Tibial artery (tissue), 4 donors: ENCODE measurements around the gene RGS11.

Experiments
- DNase-seq, 2 donors: peaks; one replicate each; pipeline ENCODE4 v3.0.0-alpha.2; 2019
- H3K27ac ChIP-seq, 2 donors: fragments of 200-600 bp; sonication (generic) in 1 of 2; 1 replicate in 1 of 2; 2 replicates in 1 of 2; pipeline ENCODE4 v1.5.1; 2018 to 2019; ENCODE audit warnings: mild to moderate bottlenecking in 1 of 2
- H3K27me3 ChIP-seq, 2 donors: fragments of 200-600 bp; sonication (generic) in 1 of 2; one replicate each; pipeline versions ENCODE4 v1.5.1 to v1.6.0; 2016 to 2019
- H3K36me3 ChIP-seq, 3 donors: fragments of 200-600 bp; sonication (generic) in 2 of 3; one replicate each; pipeline ENCODE4 v1.5.1; 2016 to 2019; ENCODE audit warnings: mild to moderate bottlenecking in 2 of 3
- H3K4me1 ChIP-seq, 4 donors: fragments of 200-600 bp; sonication (generic) in 2 of 4; 1 replicate in 3 of 4; 2 replicates in 1 of 4; pipeline ENCODE4 v1.5.1; 2016 to 2019
- H3K4me3 ChIP-seq, 2 donors: fragments of 200-600 bp; sonication (generic) in 1 of 2; 1 replicate in 1 of 2; 2 replicates in 1 of 2; pipeline ENCODE4 v1.5.1; 2018 to 2019; ENCODE audit warnings: mild to moderate bottlenecking in 2 of 2
- H3K9me3 ChIP-seq, 3 donors: fragments of 200-600 bp; sonication (generic) in 1 of 3; one replicate each; pipeline ENCODE4 v1.5.1; 2016 to 2019
- intact Hi-C: fragments of 100-400 bp; cut with DNase I; formaldehyde crosslinking; loops from one replicate; pipeline ENCODE4 v1.15.0; 2023; ENCODE audit warnings: low total_unique reads
- TF ChIP-seq, protein P1 (sequence below), 2 experiments: fragments of 200-600 bp in 1 of 2; fragments of 450-650 bp in 1 of 2; IDR thresholded peaks; one replicate each; pipeline ENCODE4 v1.5.1; 2017 to 2019; ENCODE audit warnings: antibody characterized with exemption in 2 of 2, mild to moderate bottlenecking in 1 of 2, moderate library complexity in 1 of 2

RGS11 gene

DNA sequence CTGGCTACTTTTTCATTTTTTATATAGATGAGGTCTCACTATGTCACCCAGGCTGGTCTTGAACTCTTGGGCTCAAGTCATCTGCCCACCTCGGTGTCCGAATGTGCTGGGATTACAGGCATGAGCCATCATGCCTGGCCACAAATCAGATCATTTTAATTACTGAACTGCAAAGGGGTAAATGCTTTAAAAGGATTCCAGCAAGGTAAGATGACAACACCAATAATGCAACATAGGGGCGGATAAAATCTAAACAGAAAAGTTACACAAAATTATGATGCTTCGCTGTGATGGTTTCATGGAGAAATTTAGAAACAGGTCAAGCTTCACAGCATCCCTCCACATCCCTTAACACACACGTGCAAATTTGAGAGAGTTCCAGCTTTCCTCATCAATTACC is 44.5 kb upstream of the RGS11 start:
- intact Hi-C loops, result no loop called here
- Histone ChIP-seq H3K4me1 (peaks cover 0 to 12% (median 4%) of the 10 kb centered on the region in 4 donors), H3K27me3 (no peaks in the 10 kb centered on the region), H3K9me3 (no peaks in the 10 kb centered on the region), H3K27ac (no peak overlapping the region), H3K36me3 (peaks cover 0 to 27% (median 13%) of the 10 kb centered on the region in 3 donors), H3K4me3 (no peak overlapping the region)
- no peak for DNase-seq
- TF ChIP-seq, protein P1, sequence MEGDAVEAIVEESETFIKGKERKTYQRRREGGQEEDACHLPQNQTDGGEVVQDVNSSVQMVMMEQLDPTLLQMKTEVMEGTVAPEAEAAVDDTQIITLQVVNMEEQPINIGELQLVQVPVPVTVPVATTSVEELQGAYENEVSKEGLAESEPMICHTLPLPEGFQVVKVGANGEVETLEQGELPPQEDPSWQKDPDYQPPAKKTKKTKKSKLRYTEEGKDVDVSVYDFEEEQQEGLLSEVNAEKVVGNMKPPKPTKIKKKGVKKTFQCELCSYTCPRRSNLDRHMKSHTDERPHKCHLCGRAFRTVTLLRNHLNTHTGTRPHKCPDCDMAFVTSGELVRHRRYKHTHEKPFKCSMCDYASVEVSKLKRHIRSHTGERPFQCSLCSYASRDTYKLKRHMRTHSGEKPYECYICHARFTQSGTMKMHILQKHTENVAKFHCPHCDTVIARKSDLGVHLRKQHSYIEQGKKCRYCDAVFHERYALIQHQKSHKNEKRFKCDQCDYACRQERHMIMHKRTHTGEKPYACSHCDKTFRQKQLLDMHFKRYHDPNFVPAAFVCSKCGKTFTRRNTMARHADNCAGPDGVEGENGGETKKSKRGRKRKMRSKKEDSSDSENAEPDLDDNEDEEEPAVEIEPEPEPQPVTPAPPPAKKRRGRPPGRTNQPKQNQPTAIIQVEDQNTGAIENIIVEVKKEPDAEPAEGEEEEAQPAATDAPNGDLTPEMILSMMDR (IDR thresholded peaks at IDR 0.05), result no peak

DNA sequence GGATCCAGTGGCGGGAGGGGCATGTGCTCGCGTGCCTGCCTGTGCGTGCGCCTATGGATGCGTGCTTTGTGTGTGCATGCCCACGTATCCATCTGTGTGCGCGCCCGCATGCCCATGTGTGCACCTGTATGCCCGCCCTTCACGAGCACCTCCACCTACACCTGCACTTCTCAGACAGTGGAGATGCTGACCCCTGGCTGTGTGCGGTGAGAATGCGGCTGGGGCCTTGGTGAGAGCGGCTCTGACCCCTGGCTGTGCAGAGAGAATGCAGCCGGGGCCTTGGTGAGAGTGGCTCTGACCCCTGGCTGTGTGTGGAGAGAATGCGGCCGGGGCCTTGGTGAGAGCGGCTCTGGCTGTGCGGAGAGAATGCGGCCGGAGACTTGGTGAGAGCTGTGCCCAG is 42.9 kb upstream of the RGS11 start:
- Histone ChIP-seq H3K9me3 (no peaks in the 10 kb centered on the region), H3K4me1 (peaks cover 0 to 8% (median 0%) of the 10 kb centered on the region in 4 donors), H3K27me3 (no peaks in the 10 kb centered on the region), H3K27ac (no peak overlapping the region), H3K4me3 (no peak overlapping the region), H3K36me3 (peaks cover 8 to 29% (median 24%) of the 10 kb centered on the region in 3 donors)
- DNase-seq, result no peak
- TF ChIP-seq, protein P1 (IDR thresholded peaks at IDR 0.05), result no peak
- intact Hi-C loops, result no loop called here

DNA sequence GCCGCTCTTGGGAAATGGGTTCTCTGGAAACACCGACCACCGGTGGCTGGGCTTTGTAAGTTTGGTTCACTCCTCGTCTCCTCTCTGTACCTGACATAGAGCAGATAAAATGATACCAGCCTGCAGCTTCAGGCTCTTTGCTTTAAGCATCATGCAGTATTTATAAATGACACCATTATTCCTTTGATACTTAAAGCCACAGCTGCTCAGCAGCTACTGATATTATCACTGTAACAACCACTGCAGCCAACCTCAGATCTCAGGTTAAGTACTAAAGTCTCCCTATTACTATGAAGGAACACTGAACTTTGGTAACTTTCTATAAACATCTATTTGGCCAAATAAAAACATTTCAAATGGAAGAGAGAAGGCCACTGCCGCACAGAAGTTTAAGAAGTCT is 41.8 kb upstream of the RGS11 start:
- Histone ChIP-seq H3K9me3 (no peaks in the 10 kb centered on the region), H3K27ac (no peak overlapping the region), H3K27me3 (no peaks in the 10 kb centered on the region), H3K36me3 (peaks cover 17 to 39% (median 34%) of the 10 kb centered on the region in 3 donors), H3K4me3 (no peak overlapping the region), H3K4me1 (peaks cover 0 to 8% (median 0%) of the 10 kb centered on the region in 4 donors)
- intact Hi-C loops, result no loop called here
- TF ChIP-seq, protein P1 (IDR thresholded peaks at IDR 0.05), result no peak
- DNase-seq, result no peak

DNA sequence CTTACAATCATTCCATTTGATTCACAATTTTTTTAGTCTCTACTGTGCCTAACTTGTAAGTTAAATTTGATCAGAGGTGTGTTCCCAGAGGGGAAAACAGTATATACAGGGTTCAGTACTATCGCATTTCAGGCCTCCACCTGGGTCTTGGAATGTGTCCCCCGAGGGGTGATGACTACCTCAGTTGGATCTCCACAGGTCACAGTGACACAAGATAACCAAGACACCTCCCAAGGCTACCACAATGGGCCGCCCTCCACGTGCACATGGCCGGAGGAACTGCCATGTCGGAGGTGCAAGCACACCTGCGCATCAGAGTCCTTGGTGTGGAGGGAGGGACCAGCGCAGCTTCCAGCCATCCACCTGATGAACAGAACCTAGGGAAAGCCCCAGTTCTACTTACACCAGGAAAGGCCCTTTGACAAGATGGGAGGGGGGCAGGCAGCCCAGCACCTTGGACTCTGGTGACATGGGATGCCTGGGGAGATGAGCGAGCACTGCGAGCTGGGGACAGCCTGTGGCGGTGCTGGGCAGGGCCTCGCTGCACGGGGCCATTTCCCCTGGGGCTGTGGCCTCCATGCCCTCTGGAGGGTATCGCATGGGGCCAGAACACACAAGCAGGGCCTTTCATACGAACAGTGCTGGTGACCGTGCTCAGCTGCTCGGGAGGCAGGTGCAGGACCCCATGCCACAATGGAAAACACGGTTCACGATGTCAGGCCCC is 41.2 kb upstream of the RGS11 start:
- intact Hi-C loops, result no loop called here
- TF ChIP-seq, protein P1 (IDR thresholded peaks at IDR 0.05), result no peak
- no peak for DNase-seq
- no peaks in the 10 kb centered on the region for H3K27me3 ChIP-seq
- peaks cover 0 to 8% (median 0%) of the 10 kb centered on the region in 4 donors for H3K4me1 ChIP-seq
- no peak overlapping the region for H3K27ac ChIP-seq
- no peaks in the 10 kb centered on the region for H3K9me3 ChIP-seq
- no peak overlapping the region for H3K4me3 ChIP-seq
- peaks cover 19 to 43% (median 37%) of the 10 kb centered on the region in 3 donors for H3K36me3 ChIP-seq

DNA sequence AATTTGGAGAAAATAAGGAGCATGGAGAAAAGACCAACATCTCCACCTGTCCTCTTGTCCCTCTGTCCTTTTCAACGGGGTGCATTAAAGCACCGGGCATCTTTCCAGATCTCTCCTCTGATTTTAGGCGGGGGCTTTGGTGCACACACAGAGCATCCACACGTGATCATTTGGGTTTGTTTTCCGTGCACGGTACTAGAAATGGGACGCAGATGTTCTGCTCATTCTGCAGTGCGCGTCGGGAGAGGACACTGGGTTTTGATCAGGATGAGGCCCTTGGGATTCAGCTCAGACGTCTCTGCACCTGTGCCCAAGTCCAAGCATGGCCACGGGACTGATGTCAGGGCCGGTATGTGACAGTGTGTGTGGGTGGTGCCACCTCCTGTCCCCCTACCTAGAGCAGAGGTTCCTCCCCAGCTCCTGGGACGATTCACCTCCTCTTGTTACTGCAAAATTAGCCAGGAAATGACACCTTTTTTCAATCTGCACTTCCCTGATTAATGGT is 39.1 kb upstream of the RGS11 start:
- H3K4me3 ChIP-seq, result no peak overlapping the region
- H3K27me3 ChIP-seq, result no peaks in the 10 kb centered on the region
- intact Hi-C loops, result no loop called here
- no peaks in the 10 kb centered on the region for H3K9me3 ChIP-seq
- no peaks in the 10 kb centered on the region for H3K4me1 ChIP-seq
- no peak overlapping the region for H3K27ac ChIP-seq
- TF ChIP-seq, protein P1 (IDR thresholded peaks at IDR 0.05), result no peak
- no peak for DNase-seq
- H3K36me3 ChIP-seq, result peaks cover 19 to 51% (median 38%) of the 10 kb centered on the region in 3 donors
